GM12892 (cell line): Measurements from ENCODE around the gene SPECC1.

ENCODE experiments used
- POLR2A ChIP-seq: IDR thresholded peaks from 2 replicates; pipeline ENCODE4 v1.6.1; 2011; ENCODE audit warnings: low read depth, low read length, control low read depth
- POLR2AphosphoS5 ChIP-seq: IDR thresholded peaks from 2 replicates; pipeline ENCODE4 v1.6.1; 2011; ENCODE audit warnings: low read depth, low read length, control low read depth
- TAF1 ChIP-seq: IDR thresholded peaks from 2 replicates; pipeline ENCODE4 v1.6.1; 2011; ENCODE audit warnings: low read depth, mild to moderate bottlenecking, control low read depth, low read length, borderline replicate concordance

- no peak for TF ChIP-seq POLR2A
- TF ChIP-seq TAF1 = no peak
- TF ChIP-seq POLR2AphosphoS5 = no peak
These were observed 144.1 kb downstream of the SPECC1 start for GRCh38 chr17:20153231-20153630.
